Pulmonary artery endothelial cell (primary cell): Measurements from ENCODE around the gene ELSPBP1. TPM values are rescaled to one million over a fixed set of nuclear protein-coding genes. Genes with fewer than 3 reads are reported as not detected.
"Not testable (repeated sequence)": the region's sequence is repeated elsewhere in the genome, so short reads cannot be mapped to it uniquely, and the experiment has no call there.

Experiments
- DNase-seq: peaks from one replicate; pipeline ENCODE4 v3.0.0-alpha.2; 2011; ENCODE audit warnings: low read depth, low spot score
- total RNA-seq: library from RNA; depleted of rRNA; stranded (reverse); fragments of >200 nt; gene quantifications from 2 replicates; pipeline ENCODE4 v1.2.3, GENCODE V29; 2014

ELSPBP1 gene
- total RNA-seq, 1 donor from 2014 or later: not detected

GRCh38 chr19:48041877-48042580 lies 47.6 kb downstream of the ELSPBP1 start:
- no peak for DNase-seq

GRCh38 chr19:48043675-48044258 lies 49.3 kb downstream of the ELSPBP1 start, which contains the start of gene CABP5:
Gene CABP5 (minus strand): TSS chr19:48044079. CDS start chr19:48043922, 157 bp downstream.
- DNase-seq: no peak

- no peak for DNase-seq
Measured at GRCh38 chr19:48044561-48044960, 50.1 kb downstream of the ELSPBP1 start.

GRCh38 chr19:48051335-48052033 lies 57.1 kb downstream of the ELSPBP1 start:
- no peak for DNase-seq

GRCh38 chr19:48053076-48053475 lies 58.6 kb downstream of the ELSPBP1 start:
- DNase-seq: no peak

- DNase-seq: no peak
Measured at GRCh38 chr19:48053856-48054255, 59.4 kb downstream of the ELSPBP1 start.

GRCh38 chr19:48059331-48059730 lies 64.9 kb downstream of the ELSPBP1 start:
- DNase-seq: no peak

- no peak for DNase-seq
Measured at GRCh38 chr19:48060381-48060780, 65.9 kb downstream of the ELSPBP1 start.

GRCh38 chr19:48061401-48062344 lies 67.2 kb downstream of the ELSPBP1 start:
- no peak for DNase-seq

- DNase-seq: no peak
Measured at GRCh38 chr19:48064509-48064908, 70.1 kb downstream of the ELSPBP1 start.

GRCh38 chr19:48069435-48069834 lies 75.0 kb downstream of the ELSPBP1 start:
- no peak for DNase-seq

GRCh38 chr19:48070177-48070769 lies 75.8 kb downstream of the ELSPBP1 start:
- not testable (repeated sequence) for DNase-seq

Other genes with a start within 250 kb of the ELSPBP1 start
- 73.4 and 129 TPM in 2 replicates for gene NOP53, start 249.1 kb upstream of the ELSPBP1 start, total RNA-seq
- gene SELENOW, start 215.9 kb upstream of the ELSPBP1 start, total RNA-seq: 212 and 296 TPM in 2 replicates
- gene TPRX1, start 190.1 kb upstream of the ELSPBP1 start, total RNA-seq: not detected in 2 replicates
- not detected in 2 replicates for gene CRX, start 172.7 kb upstream of the ELSPBP1 start, total RNA-seq
- not detected in 2 replicates for gene TPRX2, start 135.4 kb upstream of the ELSPBP1 start, total RNA-seq
- gene SULT2A1, start 108.3 kb upstream of the ELSPBP1 start, total RNA-seq: not detected in 2 replicates
- not detected in 2 replicates for gene BSPH1, start 2.5 kb upstream of the ELSPBP1 start, total RNA-seq
- not detected in 2 replicates for gene CABP5, start 49.4 kb downstream of the ELSPBP1 start, total RNA-seq
- 58.5 and 59.5 TPM in 2 replicates for gene PLA2G4C, start 116.2 kb downstream of the ELSPBP1 start, total RNA-seq
- gene LIG1, start 175.7 kb downstream of the ELSPBP1 start, total RNA-seq: 50.2 and 57.6 TPM in 2 replicates
- 4.5 and 4.9 TPM in 2 replicates for gene ZSWIM9, start 176.0 kb downstream of the ELSPBP1 start, total RNA-seq